Stimulated activated CD8-positive, alpha-beta memory T cell treated with anti-CD3 and anti-CD28 coated beads, Interleukin-12 subunit alpha, Interleukin-12 subunit beta, amount 100 ng/mL, for 4 hours (primary cell): ENCODE results near the gene MACROD2.
"Not testable (repeated sequence)": the region's sequence is repeated elsewhere in the genome, so short reads cannot be mapped to it uniquely, and the experiment has no call there.

ENCODE experiments used
- DNase-seq: peaks from one replicate; pipeline ENCODE4 v3.0.0-alpha.2; 2020; ENCODE audit warnings: low read depth

MACROD2 gene

DNA sequence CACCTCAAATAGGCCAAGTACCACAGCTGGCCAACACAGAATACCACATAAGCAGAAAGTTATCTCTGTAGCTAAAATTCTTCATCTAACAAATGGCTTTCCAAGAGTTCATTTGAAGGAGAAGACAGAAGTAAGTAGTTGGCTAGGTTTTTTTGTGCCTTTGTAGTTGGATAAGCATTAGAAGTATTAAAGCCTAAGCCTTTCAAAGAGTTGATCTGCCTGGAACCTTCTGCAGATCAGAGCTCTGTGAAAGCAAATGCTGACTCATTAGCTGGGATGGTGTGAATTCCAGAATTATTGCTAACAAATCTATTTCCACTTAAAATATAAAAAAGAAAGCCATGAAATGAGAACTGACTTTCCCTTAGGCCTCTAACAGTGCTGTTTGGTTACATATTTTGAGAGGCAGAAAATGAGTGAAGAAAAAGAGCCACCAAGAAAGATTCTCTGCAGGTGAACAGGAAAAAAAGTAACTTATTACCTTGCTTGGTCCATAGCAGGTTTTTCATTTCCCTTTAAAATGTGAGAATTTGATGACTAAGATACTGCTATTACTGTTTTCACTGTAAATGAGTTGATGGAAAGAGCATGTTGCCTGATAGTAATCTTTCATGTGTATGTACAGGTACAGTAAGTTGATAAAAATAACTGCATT is 1105.3 kb downstream of the MACROD2 start:
- DNase-seq = no peak

- no peak for DNase-seq
These were observed 1112.6 kb downstream of the MACROD2 start for GRCh38 chr20:15107931-15108330.

DNA sequence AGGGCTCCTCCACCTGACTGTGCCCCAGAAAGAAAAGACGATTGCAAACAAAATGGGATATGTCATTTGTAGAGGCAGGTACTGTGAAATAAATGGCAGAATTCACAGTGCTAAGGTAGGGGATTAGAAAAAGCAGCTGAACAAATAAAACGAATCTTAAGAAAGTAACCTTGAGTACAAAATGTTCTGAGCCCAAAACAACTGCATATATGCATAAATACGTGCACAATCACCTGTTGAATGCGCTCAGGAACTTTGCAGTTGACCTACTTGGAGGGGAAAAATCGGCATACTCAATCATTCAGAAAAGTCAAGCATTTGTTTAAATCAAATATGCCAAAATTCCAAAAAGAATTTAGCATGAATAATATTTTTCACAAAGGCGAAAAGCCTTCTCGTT is 1114.2 kb downstream of the MACROD2 start:
- no peak for DNase-seq

DNA sequence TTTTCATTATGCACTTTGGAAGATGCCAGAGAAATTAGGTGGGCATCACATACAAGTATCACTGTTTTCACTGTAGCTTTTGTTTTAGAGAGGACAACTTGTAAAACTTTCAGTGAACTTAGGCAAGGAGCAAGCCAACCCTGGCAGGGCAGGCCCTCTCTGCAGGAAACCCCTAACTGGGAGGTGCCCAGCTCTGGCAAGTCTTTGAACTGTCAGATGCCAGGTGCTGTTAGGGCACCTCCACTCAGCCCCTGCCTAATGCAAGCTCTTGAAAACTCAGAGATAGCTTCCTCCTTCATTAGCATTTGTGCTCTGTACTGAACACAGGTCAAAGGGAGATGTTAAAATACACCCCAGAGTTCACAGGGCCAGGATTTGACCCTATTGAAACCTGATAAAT is 1116.3 kb downstream of the MACROD2 start:
- DNase-seq = no peak

DNA sequence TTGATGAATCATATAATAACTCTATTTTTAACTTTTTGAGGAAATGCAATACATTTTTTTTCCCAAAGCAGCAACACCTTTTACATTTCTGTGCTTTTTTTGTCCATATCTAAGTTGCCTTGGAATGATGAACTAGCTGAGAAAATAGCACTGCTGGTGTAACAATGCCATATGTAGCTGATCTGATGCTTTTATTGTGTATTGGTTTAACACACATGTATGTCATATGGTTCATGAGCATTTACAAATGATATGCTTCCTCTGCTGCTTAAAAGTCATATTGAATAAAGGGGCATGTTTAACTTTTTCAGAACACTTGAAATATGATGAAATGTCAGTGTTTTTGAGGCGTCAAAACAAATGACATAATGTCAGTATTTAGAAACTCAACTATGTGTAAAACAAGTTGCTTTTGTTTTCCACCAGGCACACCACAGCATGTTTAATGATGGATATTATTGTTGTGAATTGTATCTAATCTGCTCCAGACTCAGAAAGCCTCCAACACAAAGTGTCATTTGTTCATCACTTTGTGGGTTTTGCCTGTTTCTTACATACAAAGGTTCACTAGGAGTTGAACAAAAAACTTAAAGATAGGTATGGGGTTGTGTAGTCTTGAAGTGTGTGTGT is 1117.9 kb downstream of the MACROD2 start:
- no peak for DNase-seq

DNA sequence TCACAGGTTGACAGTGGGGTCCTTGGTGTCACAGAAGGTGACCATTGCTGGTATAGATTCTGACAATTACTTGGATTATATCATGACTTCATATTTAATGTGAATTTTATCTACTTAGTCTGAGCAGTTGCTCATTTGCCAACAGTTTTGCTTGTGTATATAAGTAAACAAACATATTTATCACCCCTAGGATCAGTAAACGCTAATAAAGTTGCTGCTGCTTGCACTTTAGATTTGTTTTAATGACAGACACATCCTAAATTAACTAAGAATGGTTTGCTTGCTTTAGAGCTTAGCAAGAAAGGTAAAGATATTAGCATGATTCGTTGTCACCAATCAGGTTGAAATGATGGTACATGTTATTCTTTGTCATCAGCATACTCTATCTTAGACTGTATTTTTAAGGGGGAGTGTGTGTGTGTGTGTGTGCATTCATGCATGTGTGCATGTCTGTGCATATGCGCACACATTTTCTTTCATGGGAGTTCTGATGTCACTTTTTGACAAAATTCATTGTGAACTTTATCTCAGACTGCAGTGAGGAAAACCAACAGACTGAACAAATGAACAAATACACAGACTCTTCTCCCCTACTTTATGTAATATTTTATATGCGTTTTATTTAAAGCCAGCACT is 1124.7 kb downstream of the MACROD2 start:
- DNase-seq = no peak

GRCh38 chr20:15122613-15123012 is 1127.3 kb downstream of the MACROD2 start:
- DNase-seq = no peak

- DNase-seq = no peak
These were observed 1135.9 kb downstream of the MACROD2 start for GRCh38 chr20:15131176-15131575.

DNA sequence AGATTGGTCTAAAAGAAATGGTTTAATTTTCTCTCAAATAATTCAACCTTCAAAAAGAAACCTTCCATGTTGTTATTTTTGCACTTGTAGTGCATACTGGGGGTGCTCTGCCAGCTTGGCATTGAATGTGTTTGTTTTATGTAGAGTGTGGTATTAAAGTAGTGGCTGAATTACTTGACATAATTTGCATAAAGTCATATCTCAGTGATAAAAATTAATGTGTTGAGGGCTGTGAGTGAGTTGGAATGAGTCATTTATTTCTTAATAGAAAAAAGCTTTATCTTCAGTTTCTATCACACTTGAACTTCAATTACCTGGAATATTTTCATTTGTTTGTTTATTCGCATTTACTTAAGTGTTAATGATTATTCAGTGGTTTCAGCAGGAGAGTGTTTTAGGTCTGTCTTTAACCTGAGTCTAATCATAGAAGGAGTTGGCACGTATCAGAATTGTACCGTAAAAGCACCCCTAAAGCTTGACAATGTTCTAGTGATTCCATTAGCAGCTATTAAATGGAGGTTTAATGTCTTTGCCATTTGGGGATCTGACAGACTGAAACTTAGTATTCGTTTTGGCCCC is 1143.3 kb downstream of the MACROD2 start:
- no peak for DNase-seq

GRCh38 chr20:15139522-15139921 is 1144.2 kb downstream of the MACROD2 start:
- DNase-seq = no peak

DNA sequence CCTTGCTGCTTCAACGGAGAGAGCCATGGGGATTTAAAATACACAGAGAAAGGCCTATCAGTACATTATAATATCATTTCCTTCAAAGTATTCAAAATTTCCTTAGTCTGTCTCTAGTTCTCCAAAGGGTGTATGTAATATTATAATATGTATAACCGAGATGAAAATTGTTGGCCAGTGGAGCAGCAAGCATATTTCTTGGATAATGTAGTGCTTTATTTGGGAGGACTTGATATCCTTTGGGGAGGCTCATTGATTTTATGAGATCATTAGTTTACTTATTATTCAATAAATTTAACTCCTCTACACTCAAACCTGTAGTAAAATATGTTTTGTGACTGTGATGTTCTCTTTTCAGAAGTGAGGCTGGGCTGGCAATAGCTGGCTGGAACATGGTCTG is 1145.0 kb downstream of the MACROD2 start:
- no peak for DNase-seq

- DNase-seq = not testable (repeated sequence)
These were observed 1145.6 kb downstream of the MACROD2 start for GRCh38 chr20:15140940-15141339.

- DNase-seq = no peak
These were observed 1146.5 kb downstream of the MACROD2 start for GRCh38 chr20:15141861-15142260.

DNA sequence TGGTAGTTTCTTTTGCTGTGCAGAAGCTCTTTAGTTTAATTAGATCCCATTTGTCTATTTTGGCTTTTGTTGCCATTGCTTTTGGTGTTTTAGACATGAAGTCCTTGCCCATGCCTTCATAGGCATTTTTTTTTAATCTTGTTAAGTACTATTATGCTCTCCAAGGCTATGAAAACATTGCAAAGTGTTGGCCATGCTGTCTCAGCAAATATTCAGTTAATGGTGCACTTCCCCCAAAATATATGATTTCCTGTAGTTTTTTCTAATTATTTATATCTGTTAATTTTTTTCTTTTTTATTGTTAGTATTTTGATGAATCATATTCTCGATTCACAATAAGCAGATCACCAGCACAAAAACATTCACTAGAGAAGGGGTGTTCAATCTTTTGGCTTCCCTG is 1148.2 kb downstream of the MACROD2 start:
- no peak for DNase-seq

- no peak for DNase-seq
These were observed 1149.6 kb downstream of the MACROD2 start for GRCh38 chr20:15144916-15145315.

GRCh38 chr20:15146948-15147347 is 1151.6 kb downstream of the MACROD2 start:
- no peak for DNase-seq

- DNase-seq = no peak
These were observed 1158.8 kb downstream of the MACROD2 start for GRCh38 chr20:15154070-15154469.

DNA sequence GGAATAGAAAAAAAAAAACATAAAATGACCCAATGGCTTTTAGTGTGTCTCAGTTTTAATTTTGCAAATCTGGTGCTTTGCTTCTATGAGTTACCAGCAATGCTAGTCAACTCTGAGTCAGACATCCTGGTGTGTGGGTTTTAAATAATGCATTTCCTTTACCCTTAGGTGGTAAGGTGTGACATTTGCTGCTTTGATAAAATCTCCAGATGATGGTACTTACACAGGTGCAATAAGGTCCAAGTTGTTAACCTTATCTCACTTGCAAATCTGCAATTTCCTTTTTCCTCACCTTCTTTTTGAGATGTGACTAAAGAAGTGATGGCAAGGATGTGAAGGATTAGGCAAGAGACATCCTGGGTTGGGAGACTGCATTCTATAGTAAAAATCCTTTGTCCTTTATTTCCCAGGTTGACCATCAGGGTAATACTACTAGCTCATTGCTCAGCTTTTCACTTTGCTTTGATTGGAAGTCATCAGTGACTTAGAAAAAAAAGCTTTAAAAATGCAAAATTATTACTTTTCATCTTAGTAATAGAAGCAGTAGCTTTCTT is 1160.6 kb downstream of the MACROD2 start:
- DNase-seq = no peak

GRCh38 chr20:15158533-15158932 is 1163.2 kb downstream of the MACROD2 start:
- DNase-seq = no peak

- DNase-seq = no peak
These were observed 1166.8 kb downstream of the MACROD2 start for GRCh38 chr20:15162079-15162647.

DNA sequence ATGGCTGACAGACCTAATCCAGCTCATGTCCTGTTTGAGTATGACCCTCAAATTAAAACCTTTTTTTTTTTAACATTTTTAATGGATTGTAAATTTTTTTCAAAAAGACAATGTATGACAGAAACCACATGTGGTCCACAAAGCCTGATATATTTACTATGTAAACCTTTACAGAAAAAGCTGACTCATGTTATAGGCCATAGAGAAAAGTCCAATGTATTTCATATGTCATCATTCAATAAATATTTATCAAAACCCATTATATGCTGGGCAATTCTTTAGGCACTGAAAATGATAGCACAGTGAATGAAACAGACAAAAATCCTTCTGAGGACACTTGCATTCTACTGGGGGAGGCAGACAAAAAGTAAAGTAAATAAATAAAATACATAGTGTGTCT is 1168.3 kb downstream of the MACROD2 start:
- no peak for DNase-seq

DNA sequence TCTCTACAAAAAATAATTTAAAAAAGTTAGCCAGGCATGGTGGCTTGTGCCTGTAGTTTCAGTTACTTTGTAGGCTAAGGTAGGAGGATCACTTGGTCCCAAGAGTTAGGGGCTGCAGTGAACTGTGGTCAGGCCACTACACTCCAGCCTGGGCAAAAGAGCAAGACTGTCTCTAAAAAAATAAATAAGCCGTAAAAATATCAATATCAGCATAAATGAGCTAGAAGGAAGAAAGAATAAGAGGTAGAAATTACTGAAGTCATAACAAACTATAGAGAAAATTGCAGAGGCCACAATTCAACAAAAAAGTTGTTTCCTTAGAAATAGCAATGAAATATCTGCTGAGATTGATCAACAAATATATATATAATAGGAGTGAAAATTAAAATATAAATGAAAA is 1169.4 kb downstream of the MACROD2 start:
- no peak for DNase-seq

DNA sequence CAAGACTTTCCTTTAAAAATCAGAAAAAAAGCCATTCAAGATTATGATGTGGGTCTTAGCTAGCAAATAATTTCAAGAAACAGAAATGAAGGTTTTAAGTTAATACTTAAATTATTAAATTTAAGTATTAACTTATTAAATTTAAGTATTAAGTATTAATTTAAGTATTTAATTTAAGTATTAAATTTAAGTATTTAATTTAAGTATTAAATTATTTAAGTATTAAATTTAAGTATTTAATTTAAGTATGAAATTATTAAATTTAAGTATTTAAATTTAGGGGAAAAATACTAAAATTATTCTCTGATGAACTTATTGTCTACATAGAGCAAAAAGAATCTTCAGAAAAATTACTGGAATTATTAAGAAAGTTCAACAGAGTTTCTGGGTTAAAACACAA is 1171.4 kb downstream of the MACROD2 start:
- no peak for DNase-seq
